Kidney epithelial cell (primary cell): ENCODE measurements around the gene LMLN. TPM values are rescaled to one million over a fixed set of nuclear protein-coding genes. Genes with fewer than 3 reads are reported as not detected.
"Not testable (repeated sequence)": the region's sequence is repeated elsewhere in the genome, so short reads cannot be mapped to it uniquely, and the experiment has no call there.

ENCODE experiments used
- DNase-seq: peaks from one replicate; pipeline ENCODE4 v3.0.0-alpha.2; 2010; ENCODE audit warnings: low read depth
- H3K27me3 ChIP-seq: 2 replicates; pipeline ENCODE4 v1.6.0; 2011; ENCODE audit warnings: low read length; ENCODE audit not compliant: control insufficient read depth, insufficient read depth
- H3K36me3 ChIP-seq: 2 replicates; pipeline ENCODE4 v1.5.1; 2011; ENCODE audit warnings: low read length; ENCODE audit not compliant: control insufficient read depth, insufficient read depth
- H3K4me3 ChIP-seq: 2 replicates; pipeline ENCODE4 v1.5.1; 2011; ENCODE audit warnings: low read depth, mild to moderate bottlenecking, control low read depth, low read length
- total RNA-seq: library from RNA; depleted of rRNA; stranded (reverse); fragments of >200 nt; gene quantifications from 2 replicates; pipeline ENCODE4 v1.2.3, GENCODE V29; 2015
- TF ChIP-seq, protein P1 (sequence below): IDR thresholded peaks from 2 replicates; pipeline ENCODE4 v1.5.1; 2011; ENCODE audit warnings: mild to moderate bottlenecking, moderate library complexity, low read length, control low read depth, inconsistent platforms; ENCODE audit not compliant: insufficient read depth, poor library complexity, severe bottlenecking

LMLN gene, protein sequence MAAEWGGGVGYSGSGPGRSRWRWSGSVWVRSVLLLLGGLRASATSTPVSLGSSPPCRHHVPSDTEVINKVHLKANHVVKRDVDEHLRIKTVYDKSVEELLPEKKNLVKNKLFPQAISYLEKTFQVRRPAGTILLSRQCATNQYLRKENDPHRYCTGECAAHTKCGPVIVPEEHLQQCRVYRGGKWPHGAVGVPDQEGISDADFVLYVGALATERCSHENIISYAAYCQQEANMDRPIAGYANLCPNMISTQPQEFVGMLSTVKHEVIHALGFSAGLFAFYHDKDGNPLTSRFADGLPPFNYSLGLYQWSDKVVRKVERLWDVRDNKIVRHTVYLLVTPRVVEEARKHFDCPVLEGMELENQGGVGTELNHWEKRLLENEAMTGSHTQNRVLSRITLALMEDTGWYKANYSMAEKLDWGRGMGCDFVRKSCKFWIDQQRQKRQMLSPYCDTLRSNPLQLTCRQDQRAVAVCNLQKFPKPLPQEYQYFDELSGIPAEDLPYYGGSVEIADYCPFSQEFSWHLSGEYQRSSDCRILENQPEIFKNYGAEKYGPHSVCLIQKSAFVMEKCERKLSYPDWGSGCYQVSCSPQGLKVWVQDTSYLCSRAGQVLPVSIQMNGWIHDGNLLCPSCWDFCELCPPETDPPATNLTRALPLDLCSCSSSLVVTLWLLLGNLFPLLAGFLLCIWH
- total RNA-seq = 5.9 and 7.8 TPM in 2 replicates

DNA sequence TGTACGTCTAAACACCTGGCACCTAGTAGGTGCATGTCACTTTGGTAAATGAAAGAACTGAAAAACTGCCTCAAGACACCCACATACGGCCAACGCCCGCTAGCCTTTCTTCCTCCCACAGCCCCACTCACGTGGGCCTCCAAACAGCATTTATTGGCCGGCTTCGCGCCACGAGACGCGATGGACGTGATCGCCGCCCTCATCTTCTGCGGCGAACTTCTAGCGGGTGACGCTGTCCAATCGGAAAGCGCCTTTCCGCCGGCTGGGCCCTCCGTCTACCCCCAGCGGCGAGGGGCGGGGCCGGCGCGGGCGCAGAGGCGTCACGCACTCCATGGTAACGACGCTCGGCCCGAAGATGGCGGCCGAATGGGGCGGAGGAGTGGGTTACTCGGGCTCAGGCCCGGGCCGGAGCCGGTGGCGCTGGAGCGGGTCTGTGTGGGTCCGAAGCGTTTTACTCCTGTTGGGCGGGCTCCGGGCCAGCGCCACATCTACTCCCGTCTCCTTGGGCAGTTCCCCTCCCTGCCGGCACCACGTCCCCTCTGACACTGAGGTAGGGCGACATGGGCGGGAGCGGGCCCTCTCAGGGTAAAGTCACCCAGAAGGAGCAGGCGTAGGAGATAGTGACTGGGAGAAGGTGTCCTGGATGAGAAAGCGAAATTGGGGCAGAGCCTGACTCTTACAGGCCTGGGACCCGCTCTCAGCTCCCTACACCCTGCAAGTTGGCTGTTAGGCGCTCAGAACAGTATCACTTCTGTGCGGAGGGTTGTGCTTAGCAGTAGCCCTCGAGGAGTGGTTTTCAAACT is at the start of gene LMLN:
Gene LMLN, plus strand, starts transcription at position 327 of the 803 bp plus-strand sequence. Its CDS starts 29 bp downstream, at position 356.
- TF ChIP-seq, protein P1, sequence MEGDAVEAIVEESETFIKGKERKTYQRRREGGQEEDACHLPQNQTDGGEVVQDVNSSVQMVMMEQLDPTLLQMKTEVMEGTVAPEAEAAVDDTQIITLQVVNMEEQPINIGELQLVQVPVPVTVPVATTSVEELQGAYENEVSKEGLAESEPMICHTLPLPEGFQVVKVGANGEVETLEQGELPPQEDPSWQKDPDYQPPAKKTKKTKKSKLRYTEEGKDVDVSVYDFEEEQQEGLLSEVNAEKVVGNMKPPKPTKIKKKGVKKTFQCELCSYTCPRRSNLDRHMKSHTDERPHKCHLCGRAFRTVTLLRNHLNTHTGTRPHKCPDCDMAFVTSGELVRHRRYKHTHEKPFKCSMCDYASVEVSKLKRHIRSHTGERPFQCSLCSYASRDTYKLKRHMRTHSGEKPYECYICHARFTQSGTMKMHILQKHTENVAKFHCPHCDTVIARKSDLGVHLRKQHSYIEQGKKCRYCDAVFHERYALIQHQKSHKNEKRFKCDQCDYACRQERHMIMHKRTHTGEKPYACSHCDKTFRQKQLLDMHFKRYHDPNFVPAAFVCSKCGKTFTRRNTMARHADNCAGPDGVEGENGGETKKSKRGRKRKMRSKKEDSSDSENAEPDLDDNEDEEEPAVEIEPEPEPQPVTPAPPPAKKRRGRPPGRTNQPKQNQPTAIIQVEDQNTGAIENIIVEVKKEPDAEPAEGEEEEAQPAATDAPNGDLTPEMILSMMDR = no peak
- Histone ChIP-seq H3K36me3 (no peaks in the 10 kb centered on the region), H3K4me3 (peak within 1 kb of the TSS; percentile 81), H3K27me3 (no peaks in the 10 kb centered on the region)
- peak; percentile 80 for DNase-seq

DNA sequence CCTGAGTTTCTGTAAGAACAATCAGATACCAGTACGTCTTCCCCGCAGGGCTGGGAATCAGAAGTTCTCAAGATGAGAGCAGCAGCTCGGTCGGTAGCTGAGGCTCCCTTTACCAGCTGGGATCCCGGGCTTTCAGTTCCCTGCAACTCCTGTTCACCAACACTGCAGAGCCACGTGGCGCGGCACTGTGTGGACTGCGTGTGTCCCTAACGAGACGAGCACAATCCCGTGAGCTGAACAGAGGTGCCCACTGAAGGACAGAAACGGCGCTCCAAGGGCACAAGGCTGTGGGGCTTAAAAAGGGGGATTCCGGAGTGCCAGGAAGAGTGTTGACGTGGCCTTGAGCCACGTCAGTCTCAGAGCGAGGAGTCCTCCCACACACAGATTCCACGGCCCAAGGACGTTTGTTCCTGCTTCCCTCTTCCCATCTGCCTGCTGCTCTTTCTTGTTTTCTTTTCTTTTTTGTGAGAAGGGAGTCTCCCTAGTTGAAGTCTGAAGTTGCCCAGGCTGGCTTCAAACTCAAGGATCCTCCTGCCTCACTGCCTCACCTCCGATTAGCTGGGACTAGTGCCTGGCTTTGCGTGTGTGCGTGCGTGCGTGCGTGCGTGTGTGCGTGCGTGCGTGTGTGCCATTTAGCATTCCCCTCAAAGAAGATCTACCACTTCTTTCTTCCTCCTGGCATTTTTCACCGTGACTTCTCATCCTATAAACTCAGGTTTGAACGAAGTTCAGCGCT is 47.1 kb upstream of the LMLN start:
- TF ChIP-seq, protein P1 = no peak
- DNase-seq = no peak
- no peak overlapping the region for H3K4me3 ChIP-seq

DNA sequence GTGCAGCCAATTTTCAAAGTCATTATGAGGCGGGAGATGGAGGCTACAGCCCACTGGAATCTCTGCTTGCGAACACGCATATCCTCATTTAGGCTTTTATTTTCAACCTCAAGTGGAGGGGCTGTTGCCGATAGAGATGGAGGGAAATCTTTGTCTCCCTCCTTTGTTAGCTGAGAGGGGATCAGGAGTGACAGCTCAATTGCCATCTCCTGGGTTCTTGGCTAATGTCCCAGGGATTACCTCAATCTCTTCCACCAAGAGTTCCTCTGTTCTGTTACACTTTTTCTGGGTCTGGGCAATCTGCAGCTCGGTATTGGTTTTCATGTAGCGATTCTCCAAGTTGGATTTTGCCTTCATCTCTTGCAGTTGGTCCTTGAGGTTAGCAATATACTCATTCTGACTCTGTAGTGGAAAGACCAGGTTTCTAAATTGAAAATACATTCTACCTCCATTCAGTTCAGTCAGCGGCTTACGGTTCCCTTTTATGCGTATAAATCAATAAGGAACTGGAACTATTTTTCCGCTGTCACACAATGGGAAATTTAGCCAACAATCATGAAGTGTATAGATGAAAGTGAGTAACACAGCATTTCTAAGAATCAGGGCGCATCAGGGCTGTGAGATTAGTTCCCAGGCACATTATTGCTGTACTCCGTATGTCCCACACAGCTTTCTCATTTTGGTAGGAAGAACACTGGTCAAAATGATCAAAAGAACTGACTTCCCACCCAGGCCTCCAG is 46.2 kb upstream of the LMLN start:
- TF ChIP-seq, protein P1 = no peak
- H3K4me3 ChIP-seq = no peak overlapping the region
- no peaks in the 10 kb centered on the region for H3K27me3 ChIP-seq
- DNase-seq = no peak
- no peaks in the 10 kb centered on the region for H3K36me3 ChIP-seq

More for the DNA sequence above, 47.1 kb upstream of the LMLN start:
- H3K27me3 ChIP-seq = no peaks in the 10 kb centered on the region
- no peaks in the 10 kb centered on the region for H3K36me3 ChIP-seq

DNA sequence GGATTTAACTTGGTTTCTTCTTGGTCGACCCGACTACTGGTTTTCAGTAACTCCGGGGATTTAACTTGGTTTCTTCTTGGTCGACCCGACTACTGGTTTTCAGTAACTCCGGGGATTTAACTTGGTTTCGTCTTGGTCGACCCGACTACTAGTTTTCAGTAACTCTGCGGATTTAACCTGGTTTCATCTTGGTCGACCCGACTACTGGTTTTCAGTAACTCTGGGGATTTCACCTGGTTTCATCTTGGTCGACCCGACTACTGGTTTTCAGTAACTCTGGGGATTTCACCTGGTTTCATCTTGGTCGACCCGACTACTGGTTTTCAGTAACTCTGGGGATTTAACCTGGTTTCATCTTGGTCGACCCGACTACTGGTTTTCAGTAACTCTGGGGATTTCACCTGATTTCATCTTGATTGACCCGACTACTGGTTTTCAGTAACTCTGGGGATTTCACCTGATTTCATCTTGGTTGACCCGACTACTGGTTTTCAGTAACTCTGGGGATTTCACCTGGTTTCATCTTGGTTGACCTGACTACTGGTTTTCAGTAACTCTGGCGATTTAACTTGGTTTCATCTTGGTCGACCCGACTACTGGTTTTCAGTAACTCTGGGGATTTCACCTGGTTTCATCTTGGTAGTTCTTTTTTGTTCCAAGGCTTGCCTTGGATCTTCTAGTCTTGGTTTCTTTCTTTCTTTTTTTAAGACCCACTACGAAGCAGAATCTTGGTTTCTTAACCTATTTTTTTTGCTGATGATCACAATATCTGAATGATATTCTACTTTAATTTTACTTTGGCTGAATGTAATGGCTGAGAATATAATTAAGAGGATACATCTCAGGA is 38.4 kb upstream of the LMLN start:
- H3K27me3 ChIP-seq, H3K36me3 ChIP-seq, DNase-seq, H3K4me3 ChIP-seq: not testable (repeated sequence)

DNA sequence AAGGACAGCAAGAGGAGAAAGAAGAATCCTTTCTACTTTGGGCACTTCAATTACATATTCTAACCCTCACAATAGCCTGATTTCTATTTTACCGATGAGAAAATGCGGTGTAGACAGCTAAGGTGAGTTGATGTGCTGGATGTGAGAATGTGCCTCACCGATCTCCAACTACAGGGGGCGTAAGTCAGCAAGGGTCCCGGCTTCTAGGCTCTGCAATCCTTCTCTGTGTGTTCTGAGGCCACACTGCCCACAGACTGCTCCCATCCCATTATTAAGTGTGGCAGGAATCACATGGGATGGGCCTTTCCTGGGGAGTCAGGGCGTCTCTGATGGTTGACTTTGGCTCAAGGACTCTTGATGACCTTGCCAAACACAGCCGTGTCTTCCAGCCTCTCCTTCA is 33.6 kb upstream of the LMLN start:
- H3K4me3 ChIP-seq = no peak overlapping the region
- H3K36me3 ChIP-seq = no peaks in the 10 kb centered on the region
- no peaks in the 10 kb centered on the region for H3K27me3 ChIP-seq
- no peak for DNase-seq
- TF ChIP-seq, protein P1 = peak; percentile 26

DNA sequence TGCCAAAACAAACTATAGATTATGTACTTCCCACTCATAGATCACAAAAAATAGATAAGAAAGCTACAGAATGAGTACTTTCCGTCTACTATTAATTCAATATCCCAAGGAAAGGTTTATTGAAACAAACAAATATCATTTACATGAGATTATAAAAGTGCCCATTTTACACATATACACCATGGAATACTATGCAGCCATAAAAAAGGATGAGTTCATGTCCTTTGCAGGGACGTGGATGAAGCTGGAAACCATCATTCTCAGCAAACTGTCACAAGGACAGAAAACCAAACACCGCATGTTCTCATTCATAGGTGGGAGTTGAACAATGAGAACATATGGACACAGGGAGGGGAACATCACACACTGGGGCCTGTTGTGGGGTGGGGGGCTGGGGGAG is 32.4 kb upstream of the LMLN start:
- H3K36me3 ChIP-seq, DNase-seq, H3K27me3 ChIP-seq, H3K4me3 ChIP-seq: not testable (repeated sequence)
